Suprapubic skin (tissue), 4 donors: Measurements from ENCODE around the gene UNC93A. TPM values are rescaled to one million over a fixed set of nuclear protein-coding genes. Genes with fewer than 3 reads are reported as not detected.
A peak's percentile ranks its signal among the peaks of the same experiment; 100 is the strongest.
"Not testable (repeated sequence)": the region's sequence is repeated elsewhere in the genome, so short reads cannot be mapped to it uniquely, and the experiment has no call there.

Source experiments
- DNase-seq, 2 donors: peaks; one replicate each; pipeline ENCODE4 v3.0.0-alpha.2; 2019; ENCODE audit warnings: low spot score in 2 of 2
- H3K27ac ChIP-seq: fragments of 200-600 bp; sonication (generic); one replicate; pipeline ENCODE4 v1.5.1; 2019
- H3K27me3 ChIP-seq: fragments of 200-600 bp; sonication (generic); one replicate; pipeline ENCODE4 v1.5.1; 2019
- H3K36me3 ChIP-seq: fragments of 200-600 bp; sonication (generic); one replicate; pipeline ENCODE4 v1.5.1; 2019
- H3K4me1 ChIP-seq: fragments of 200-600 bp; sonication (generic); one replicate; pipeline ENCODE4 v1.5.1; 2019
- H3K4me3 ChIP-seq: fragments of 200-600 bp; sonication (generic); one replicate; pipeline ENCODE4 v1.5.1; 2019; ENCODE audit warnings: mild to moderate bottlenecking
- H3K9me3 ChIP-seq: fragments of 200-600 bp; sonication (generic); one replicate; pipeline ENCODE4 v1.5.1; 2019
- CTCF ChIP-seq, 2 donors: fragments of 200-600 bp in 1 of 2; fragments of 450-650 bp in 1 of 2; sonication (generic) in 1 of 2; IDR thresholded peaks; one replicate each; pipeline ENCODE4 v1.5.1; 2016 to 2019; ENCODE audit warnings: antibody characterized with exemption in 2 of 2, mild to moderate bottlenecking in 1 of 2, moderate library complexity in 1 of 2
- EP300 ChIP-seq: sonication (generic); formaldehyde crosslinking; IDR thresholded peaks from one replicate; pipeline ENCODE4 v1.6.1; 2017; ENCODE audit warnings: antibody characterized with exemption
- POLR2A ChIP-seq, 2 donors: fragments of 450-650 bp; IDR thresholded peaks; one replicate each; pipeline ENCODE4 v1.6.1; 2017; ENCODE audit warnings: antibody characterized with exemption in 2 of 2, mild to moderate bottlenecking in 2 of 2, moderate library complexity in 2 of 2
- POLR2AphosphoS5 ChIP-seq, 3 donors: sonication (generic); formaldehyde crosslinking; IDR thresholded peaks; one replicate each; pipeline ENCODE4 v1.6.1; 2017; ENCODE audit warnings: antibody characterized with exemption in 3 of 3
- WGBS: methylation state at CpG from one replicate; pipeline ENCODE4 v1.1.5; 2018; 5-methylcytosine and 5-hydroxymethylcytosine counted together
- total RNA-seq, 4 donors: library from RNA; depleted of rRNA; stranded (reverse); fragments of >200 nt; gene quantifications; one replicate each; pipeline ENCODE4 v1.1.0, GENCODE V29; 2016

The UNC93A gene
- total RNA-seq, 4 donors from 2014 or later = 16.1 to 41.7 (median 30.2) TPM

- peaks cover 14% of the 10 kb centered on the region for H3K27me3 ChIP-seq
- H3K27ac ChIP-seq = no peak overlapping the region
- no peaks in the 10 kb centered on the region for H3K4me1 ChIP-seq
- 91% methylated on average over 18 of the region's 21 CpGs for WGBS
- H3K36me3 ChIP-seq = no peaks in the 10 kb centered on the region
- H3K9me3 ChIP-seq = no peaks in the 10 kb centered on the region
- DNase-seq = no peak
- no peak overlapping the region for H3K4me3 ChIP-seq
- TF ChIP-seq POLR2A (IDR thresholded peaks at IDR 0.05) (no peak), EP300 (no peak), CTCF (IDR thresholded peaks at IDR 0.05) (no peak), POLR2AphosphoS5 (IDR thresholded peaks at IDR 0.05) (no peak)
Observed at GRCh38 chr6:167266830-167267555, 24.1 kb upstream of the UNC93A start.

GRCh38 chr6:167267556-167267898, 23.6 kb upstream of the UNC93A start:
- not testable (repeated sequence) for DNase-seq, H3K4me3 ChIP-seq, H3K27ac ChIP-seq, H3K9me3 ChIP-seq, H3K36me3 ChIP-seq, H3K4me1 ChIP-seq
- 60% methylated on average over 3 of the region's 3 CpGs for WGBS
- H3K27me3 ChIP-seq = peaks cover 14% of the 10 kb centered on the region

GRCh38 chr6:167267921-167268401, 23.2 kb upstream of the UNC93A start:
- Histone ChIP-seq H3K4me3 (no peak overlapping the region), H3K4me1 (no peaks in the 10 kb centered on the region), H3K27ac (no peak overlapping the region), H3K9me3 (no peaks in the 10 kb centered on the region), H3K36me3 (no peaks in the 10 kb centered on the region), H3K27me3 (peaks cover 14% of the 10 kb centered on the region)
- no peak for DNase-seq
- TF ChIP-seq CTCF (IDR thresholded peaks at IDR 0.05) (no peak), POLR2A (IDR thresholded peaks at IDR 0.05) (no peak), POLR2AphosphoS5 (IDR thresholded peaks at IDR 0.05) (no peak), EP300 (no peak)
- WGBS = 84% methylated on average over 6 of the region's 12 CpGs

GRCh38 chr6:167268683-167269280, 22.3 kb upstream of the UNC93A start:
- no peaks in the 10 kb centered on the region for H3K4me1 ChIP-seq
- TF ChIP-seq POLR2AphosphoS5 (IDR thresholded peaks at IDR 0.05) (no peak), POLR2A (IDR thresholded peaks at IDR 0.05) (no peak), CTCF (IDR thresholded peaks at IDR 0.05) (no peak), EP300 (no peak)
- no peak overlapping the region for H3K27ac ChIP-seq
- WGBS = 72% methylated on average over 20 of the region's 20 CpGs
- DNase-seq = no peak
- H3K9me3 ChIP-seq = no peaks in the 10 kb centered on the region
- H3K27me3 ChIP-seq = peaks cover 11% of the 10 kb centered on the region
- no peaks in the 10 kb centered on the region for H3K36me3 ChIP-seq
- H3K4me3 ChIP-seq = no peak overlapping the region

- H3K9me3 ChIP-seq = no peaks in the 10 kb centered on the region
- H3K4me3 ChIP-seq = no peak overlapping the region
- no peaks in the 10 kb centered on the region for H3K36me3 ChIP-seq
- H3K27me3 ChIP-seq = peaks cover 5% of the 10 kb centered on the region
- 83% methylated on average over 26 of the region's 26 CpGs for WGBS
- TF ChIP-seq EP300 (no peak), POLR2AphosphoS5 (IDR thresholded peaks at IDR 0.05) (no peak), CTCF (IDR thresholded peaks at IDR 0.05) (no peak), POLR2A (IDR thresholded peaks at IDR 0.05) (no peak)
- H3K27ac ChIP-seq = peak overlapping the region; percentile 59
- DNase-seq = no peak
- no peaks in the 10 kb centered on the region for H3K4me1 ChIP-seq
Observed at GRCh38 chr6:167270499-167271311, 20.4 kb upstream of the UNC93A start.
